ENCODE results near the gene RRM2.

- TF ChIP-seq CTCF (IDR thresholded peaks at IDR 0.05; ENCODE audit: insufficient read depth, low read depth, low read length) (no peak), EZH2 (IDR thresholded peaks at IDR 0.05; ENCODE audit: insufficient read depth, low read length) (no peak)
These were observed 37.1 kb downstream of the RRM2 start for GRCh38 chr2:10159581-10160131.

Measured in astrocyte (in vitro differentiated cells and primary cell).